GM12878 (cell line): Measurements from ENCODE around the gene CHERP. TPM values are rescaled to one million over a fixed set of nuclear protein-coding genes. Genes with fewer than 3 reads are reported as not detected.

Experiments
- BCL3 ChIP-seq: IDR thresholded peaks from 2 replicates; pipeline ENCODE4 v1.6.1; 2011; ENCODE audit warnings: borderline replicate concordance, low read depth, mild to moderate bottlenecking, moderate library complexity, low read length; ENCODE audit not compliant: insufficient read depth, poor library complexity, severe bottlenecking
- CREM ChIP-seq: IDR thresholded peaks from 2 replicates; pipeline ENCODE4 v1.6.1; 2014; ENCODE audit warnings: antibody characterized with exemption, low read depth
- CUX1 ChIP-seq: IDR thresholded peaks from 2 replicates; pipeline ENCODE4 v1.6.1; 2012; ENCODE audit warnings: improper control_type of control experiment, low read depth, low read length; ENCODE audit not compliant: insufficient replicate concordance
- MLLT1 ChIP-seq: fragments of 450-650 bp; IDR thresholded peaks from 2 replicates; pipeline ENCODE4 v1.6.1; 2016; ENCODE audit warnings: mild to moderate bottlenecking
- NR2C1 ChIP-seq: fragments of 450-650 bp; IDR thresholded peaks from 2 replicates; pipeline ENCODE4 v1.6.1; 2017; ENCODE audit warnings: antibody characterized with exemption, mild to moderate bottlenecking, moderate library complexity
- NRF1 ChIP-seq: conservative IDR thresholded peaks from 2 replicates; pipeline ENCODE4 v1.6.1; 2011; ENCODE audit warnings: mild to moderate bottlenecking, low read depth, low read length, improper control_type of control experiment
- POLR2AphosphoS2 ChIP-seq: IDR thresholded peaks from 2 replicates; pipeline ENCODE4 v1.6.1; 2011; ENCODE audit warnings: low read depth, mild to moderate bottlenecking, low read length, improper control_type of control experiment, moderate library complexity
- RCOR1 ChIP-seq: conservative IDR thresholded peaks from 2 replicates; pipeline ENCODE4 v1.6.1; 2012; ENCODE audit warnings: low read depth, low read length, improper control_type of control experiment
- REST ChIP-seq: IDR thresholded peaks from 2 replicates; pipeline ENCODE4 v1.6.1; 2012; ENCODE audit warnings: mild to moderate bottlenecking, low read depth, low read length
- RUNX3 ChIP-seq: IDR thresholded peaks from 2 replicates; pipeline ENCODE4 v1.6.1; 2012; ENCODE audit warnings: low read length, inconsistent platforms
- TCF7 ChIP-seq: IDR thresholded peaks from 2 replicates; pipeline ENCODE4 v1.6.1; 2014; ENCODE audit warnings: antibody characterized with exemption, borderline replicate concordance
- ZBTB4 ChIP-seq: fragments of 450-650 bp; formaldehyde crosslinking; IDR thresholded peaks from 2 replicates; pipeline ENCODE4 v1.4.0; 2022; ENCODE audit warnings: mild to moderate bottlenecking, moderate library complexity
- polyA plus RNA-seq, 11 experiments: library from polyadenylated mRNA; depleted of rRNA in 4 of 11; unstranded in 6 of 11; stranded (reverse) in 5 of 11; fragments of >200 nt; fragmentation: Nextera tagmentation in 4 of 11; fragmentation: Illumina TruSeq in 1 of 11; extraction: Ambion mirVana in 4 of 11; extraction: Trizol in 1 of 11; gene quantifications; 1 replicate in 1 of 11; 2 replicates in 10 of 11; pipeline versions ENCODE4 v1.2.1 to v1.2.3, GENCODE V29; 2011 to 2016; ENCODE audit warnings: inconsistent platforms in 2 of 11, missing spikeins in 2 of 11, low read depth in 1 of 11
- total RNA-seq, 4 experiments: library from RNA; depleted of rRNA in 3 of 4; stranded (reverse); fragments of >200 nt in 3 of 4; fragmentation: Illumina TruSeq in 1 of 4; extraction: Trizol in 1 of 4; gene quantifications; 2 replicates each; pipeline versions ENCODE4 v1.2.1 to v1.2.3, GENCODE V29; 2013 to 2021

The CHERP gene
- total and polyA plus RNA-seq, 10 of the 15 experiments (the other 5 are each of a cell fraction or from before 2014, with no cell fraction given), result 0.66 to 65.3 (median 12.2) TPM

GRCh38 chr19:16572332-16573211 is 30.3 kb upstream of the CHERP start, which contains the start of gene SLC35E1 (continued):
- TF ChIP-seq REST (0 out of 2 replicates have a peak, but pooled peaks have one; percentile 5), RCOR1 (no peak), NR2C1 (peak; percentile 80), MLLT1 (peak; percentile 61), BCL3 (peak; percentile 15), ZBTB4 (CRISPR knock-in tag) (no peak), RUNX3 (peak; percentile 29), CREM (peak; percentile 99), POLR2AphosphoS2 (peak; percentile 87; the same call in 1 of the 2 replicates), CUX1 (no peak), NRF1 (no peak), TCF7 (no peak)
